ENCODE measurements around the gene PLXNA4. TPM values are rescaled to one million over a fixed set of nuclear protein-coding genes. Genes with fewer than 3 reads are reported as not detected.

The PLXNA4 gene
- total RNA-seq, 1 donor from 2014 or later: 16.2 TPM

- Mint-ChIP-seq H3K27me3 (ENCODE audit: unreplicated experiment) (peaks cover 6% of the 10 kb centered on the region), H3K27ac (ENCODE audit: unreplicated experiment) (no peak overlapping the region), H3K4me1 (ENCODE audit: low read depth, unreplicated experiment) (peaks cover 20% of the 10 kb centered on the region), H3K4me3 (ENCODE audit: unreplicated experiment) (no peak overlapping the region), H3K36me3 (ENCODE audit: unreplicated experiment) (no peaks in the 10 kb centered on the region), H3K9me3 (ENCODE audit: unreplicated experiment) (peaks cover 4% of the 10 kb centered on the region)
- no peak for DNase-seq
- no peak for TF ChIP-seq CTCF (IDR thresholded peaks at IDR 0.05; ENCODE audit: partially characterized antibody, unreplicated experiment)
These were observed 228.4 kb downstream of the PLXNA4 start for GRCh38 chr7:132347858-132348257.

GRCh38 chr7:132347123-132347522, 229.1 kb downstream of the PLXNA4 start:
- H3K27me3 Mint-ChIP-seq (ENCODE audit: unreplicated experiment): peaks cover 6% of the 10 kb centered on the region
- H3K4me3 Mint-ChIP-seq (ENCODE audit: unreplicated experiment): no peak overlapping the region

GRCh38 chr7:132345543-132346129, 230.6 kb downstream of the PLXNA4 start:
- Mint-ChIP-seq H3K4me3 (ENCODE audit: unreplicated experiment) (no peak overlapping the region), H3K4me1 (ENCODE audit: low read depth, unreplicated experiment) (peaks cover 18% of the 10 kb centered on the region), H3K27ac (ENCODE audit: unreplicated experiment) (no peak overlapping the region), H3K9me3 (ENCODE audit: unreplicated experiment) (peaks cover 4% of the 10 kb centered on the region), H3K27me3 (ENCODE audit: unreplicated experiment) (peaks cover 9% of the 10 kb centered on the region), H3K36me3 (ENCODE audit: unreplicated experiment) (no peaks in the 10 kb centered on the region)
- no peak for DNase-seq
- no peak for TF ChIP-seq CTCF (IDR thresholded peaks at IDR 0.05; ENCODE audit: partially characterized antibody, unreplicated experiment)

More at GRCh38 chr7:132347123-132347522, 229.1 kb downstream of the PLXNA4 start:
- TF ChIP-seq CTCF (IDR thresholded peaks at IDR 0.05; ENCODE audit: partially characterized antibody, unreplicated experiment): no peak
- H3K27ac Mint-ChIP-seq (ENCODE audit: unreplicated experiment): no peak overlapping the region
- H3K9me3 Mint-ChIP-seq (ENCODE audit: unreplicated experiment): peaks cover 4% of the 10 kb centered on the region
- H3K36me3 Mint-ChIP-seq (ENCODE audit: unreplicated experiment): no peaks in the 10 kb centered on the region
- H3K4me1 Mint-ChIP-seq (ENCODE audit: low read depth, unreplicated experiment): peaks cover 19% of the 10 kb centered on the region
- no peak for DNase-seq

GRCh38 chr7:132345030-132345429, 231.2 kb downstream of the PLXNA4 start:
- H3K4me3 Mint-ChIP-seq (ENCODE audit: unreplicated experiment): no peak overlapping the region
- H3K9me3 Mint-ChIP-seq (ENCODE audit: unreplicated experiment): peaks cover 4% of the 10 kb centered on the region
- no peak for DNase-seq
- TF ChIP-seq CTCF (IDR thresholded peaks at IDR 0.05; ENCODE audit: partially characterized antibody, unreplicated experiment): no peak
- no peak overlapping the region for H3K27ac Mint-ChIP-seq (ENCODE audit: unreplicated experiment)
- H3K4me1 Mint-ChIP-seq (ENCODE audit: low read depth, unreplicated experiment): peaks cover 18% of the 10 kb centered on the region
- H3K36me3 Mint-ChIP-seq (ENCODE audit: unreplicated experiment): no peaks in the 10 kb centered on the region
- H3K27me3 Mint-ChIP-seq (ENCODE audit: unreplicated experiment): peaks cover 9% of the 10 kb centered on the region

- H3K9me3 Mint-ChIP-seq (ENCODE audit: unreplicated experiment): peaks cover 3% of the 10 kb centered on the region
- peaks cover 10% of the 10 kb centered on the region for H3K27me3 Mint-ChIP-seq (ENCODE audit: unreplicated experiment)
- DNase-seq: no peak
- no peaks in the 10 kb centered on the region for H3K36me3 Mint-ChIP-seq (ENCODE audit: unreplicated experiment)
- H3K27ac Mint-ChIP-seq (ENCODE audit: unreplicated experiment): no peak overlapping the region
- TF ChIP-seq CTCF (IDR thresholded peaks at IDR 0.05; ENCODE audit: partially characterized antibody, unreplicated experiment): no peak
- H3K4me1 Mint-ChIP-seq (ENCODE audit: low read depth, unreplicated experiment): peaks cover 12% of the 10 kb centered on the region
- no peak overlapping the region for H3K4me3 Mint-ChIP-seq (ENCODE audit: unreplicated experiment)
These were observed 233.1 kb downstream of the PLXNA4 start for GRCh38 chr7:132343199-132343598.
